NCI-H82 treated with DMSO at 0.1 percent for 48 hours (cell line): ENCODE results near the gene SS18.

Experiments used
- DNase-seq: peaks from one replicate; lab custom pipeline; 2025; ENCODE audit not compliant: unreplicated experiment; lab: John Stamatoyannopoulos, UW

SS18 gene

DNA sequence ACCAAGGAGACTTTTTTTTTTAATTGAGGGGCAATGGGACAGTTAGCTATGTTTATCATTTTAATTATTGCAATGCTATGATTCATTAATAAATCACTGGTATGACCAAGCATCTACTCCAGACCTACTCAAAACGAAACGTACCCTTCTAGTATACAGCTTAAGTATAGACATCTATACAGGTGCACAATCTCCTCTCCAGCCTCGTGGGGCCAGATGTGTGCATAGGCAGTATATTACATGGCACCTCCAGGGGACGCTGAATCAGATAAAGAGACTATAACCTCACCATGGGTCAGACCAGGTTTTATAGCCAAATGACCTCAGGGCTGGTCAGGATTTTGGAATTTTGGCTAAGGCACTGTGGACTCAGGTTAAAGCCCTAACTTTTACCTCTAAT, 86.6 kb downstream of the SS18 start:
- DNase-seq: no peak

DNA sequence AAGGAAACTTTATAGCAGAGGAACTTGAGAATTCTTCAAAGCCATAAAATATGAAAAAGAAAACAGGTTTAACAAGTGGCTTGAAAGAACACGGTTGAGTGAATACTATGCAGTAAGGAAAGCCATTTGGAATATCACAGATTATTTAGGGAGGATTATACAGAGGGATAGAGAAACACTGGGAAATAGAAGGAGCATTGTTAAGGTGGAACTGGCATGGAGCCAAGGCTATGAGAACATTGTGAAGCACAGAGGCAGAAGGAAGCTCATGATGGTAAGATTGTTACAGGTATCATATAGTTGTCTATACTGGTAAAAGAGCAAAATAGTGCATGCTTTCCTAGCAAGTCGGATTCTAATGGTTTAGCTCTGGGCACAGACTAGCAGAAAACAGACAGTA, 87.1 kb downstream of the SS18 start:
- DNase-seq: no peak

DNA sequence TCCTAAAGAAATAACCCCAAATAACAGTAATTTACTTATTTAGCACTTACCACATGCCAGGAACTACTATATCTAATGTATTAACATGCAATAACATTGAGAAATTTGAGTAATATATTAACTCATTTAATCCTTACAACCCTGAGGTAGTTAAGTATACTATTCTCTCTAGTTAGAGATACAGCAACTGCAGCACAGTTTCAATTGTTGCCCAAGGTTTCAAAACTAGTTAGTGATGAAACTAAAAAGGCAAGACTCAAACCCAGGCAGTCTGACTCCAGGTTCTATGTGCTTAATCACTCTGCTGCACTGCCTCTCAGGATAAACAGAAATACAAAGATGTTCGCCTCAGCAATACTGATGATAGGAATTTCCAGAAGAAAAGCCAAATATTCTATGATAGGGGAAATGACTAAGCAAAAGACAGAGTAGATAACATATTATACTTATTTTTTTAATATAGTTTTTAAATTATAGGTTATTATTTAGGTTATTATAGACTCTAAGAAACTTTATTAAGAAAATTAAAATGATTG, 88.0 kb downstream of the SS18 start:
- no peak for DNase-seq

DNA sequence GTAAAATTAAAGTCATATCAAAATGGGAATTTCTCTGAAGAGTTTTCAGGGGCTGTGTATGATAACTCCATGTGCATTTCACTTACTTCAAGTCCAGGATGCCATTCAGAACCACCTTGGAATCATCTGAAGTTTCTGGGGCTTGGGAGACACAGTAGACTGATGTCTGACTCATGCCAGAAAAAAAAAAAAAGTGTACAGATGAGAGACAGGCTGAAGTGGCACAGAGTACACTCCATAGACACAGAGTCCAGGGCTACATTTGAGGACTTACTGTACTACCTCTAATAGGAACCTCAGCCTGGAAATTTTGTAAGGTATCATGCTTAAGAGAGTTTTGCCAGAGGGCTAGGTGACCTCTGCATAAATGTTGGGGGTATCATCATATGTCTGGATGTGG, 92.0 kb downstream of the SS18 start:
- DNase-seq: no peak

DNA sequence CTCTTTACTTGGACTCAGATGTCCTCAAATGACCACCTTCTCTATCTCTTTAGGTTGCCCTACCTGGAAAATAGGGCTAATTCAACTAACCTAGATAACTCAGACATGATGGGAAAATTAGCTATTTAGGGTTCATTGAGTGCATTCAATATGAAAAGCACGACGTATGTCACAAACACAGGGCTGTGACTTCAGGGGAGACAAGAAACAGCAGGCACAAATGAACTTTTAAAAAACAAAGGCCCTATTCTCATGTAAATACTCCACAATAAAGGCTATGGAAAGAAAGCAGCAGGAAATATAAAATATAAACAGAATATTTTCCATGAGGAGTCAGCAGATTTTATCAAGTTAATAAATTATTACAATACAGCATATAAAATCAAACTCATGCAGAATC, 97.8 kb downstream of the SS18 start:
- DNase-seq: no peak

DNA sequence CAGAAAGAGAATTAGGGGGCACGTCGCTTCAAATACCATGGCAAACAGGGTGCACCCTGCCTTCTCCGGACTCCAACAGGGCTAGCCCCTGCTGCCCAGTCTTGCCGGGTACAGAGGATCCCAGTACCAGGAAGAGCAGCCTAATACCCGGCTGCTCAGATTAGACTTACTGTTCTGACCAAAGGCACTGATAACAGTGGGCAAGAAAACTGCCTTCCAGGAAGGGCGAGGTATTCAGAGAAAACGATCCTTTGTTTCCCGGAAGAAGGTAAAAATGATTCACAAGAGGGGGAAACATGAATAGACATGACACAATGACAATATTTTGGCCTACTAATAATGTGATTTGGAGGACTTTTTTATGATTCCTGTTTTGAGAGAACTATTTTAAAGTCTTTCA, 99.9 kb downstream of the SS18 start:
- no peak for DNase-seq

DNA sequence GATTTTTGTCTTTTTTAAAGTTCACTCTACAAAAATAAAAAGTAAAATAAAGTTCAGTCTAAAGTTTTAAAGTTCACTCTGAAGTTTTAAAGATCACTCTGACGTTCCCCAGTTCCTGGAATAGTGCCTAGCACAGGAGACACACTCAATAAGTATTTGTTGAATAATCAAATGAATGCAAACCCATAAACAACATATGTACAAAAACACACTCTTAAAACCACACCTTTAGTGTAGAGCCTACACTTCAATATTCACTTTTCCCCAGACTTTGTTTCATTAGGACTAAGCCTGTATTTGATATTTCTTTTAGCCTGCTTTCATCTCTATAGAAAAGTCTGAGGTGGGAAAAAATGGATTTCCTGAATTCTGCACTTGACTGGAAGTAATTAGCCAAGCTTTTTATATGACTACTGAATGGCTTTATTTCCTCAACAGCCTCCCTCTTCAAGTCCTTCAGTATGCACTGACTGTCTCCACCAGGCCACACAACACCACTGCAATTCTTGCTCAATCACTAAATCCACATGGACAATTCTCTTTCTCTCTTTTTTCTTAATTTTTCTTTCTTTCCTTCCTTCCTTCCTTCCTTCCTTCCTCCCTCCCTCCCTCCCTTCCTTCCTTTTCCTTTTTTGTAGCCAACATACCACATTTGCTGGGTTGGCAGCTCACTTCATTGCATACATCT, 104.6 kb downstream of the SS18 start:
- DNase-seq: no peak

DNA sequence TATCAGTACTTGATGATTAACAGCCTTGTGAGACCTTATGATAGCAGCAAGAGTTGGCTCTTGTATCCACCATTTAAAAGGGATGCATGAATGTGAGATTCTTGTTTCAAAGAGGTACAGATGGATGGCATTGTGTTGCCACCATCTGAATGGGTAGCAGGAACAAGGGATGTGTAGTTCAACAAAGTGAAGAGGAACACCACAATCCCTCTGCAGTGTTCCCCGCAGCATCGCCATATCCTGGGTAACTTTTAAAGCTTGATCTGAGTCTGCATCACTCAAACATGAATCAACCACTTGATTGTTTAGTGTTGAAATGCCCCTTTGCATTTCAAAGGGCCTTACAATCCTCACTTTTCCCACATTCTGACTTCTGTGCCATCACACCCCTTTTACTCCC, 106.7 kb downstream of the SS18 start:
- no peak for DNase-seq

DNA sequence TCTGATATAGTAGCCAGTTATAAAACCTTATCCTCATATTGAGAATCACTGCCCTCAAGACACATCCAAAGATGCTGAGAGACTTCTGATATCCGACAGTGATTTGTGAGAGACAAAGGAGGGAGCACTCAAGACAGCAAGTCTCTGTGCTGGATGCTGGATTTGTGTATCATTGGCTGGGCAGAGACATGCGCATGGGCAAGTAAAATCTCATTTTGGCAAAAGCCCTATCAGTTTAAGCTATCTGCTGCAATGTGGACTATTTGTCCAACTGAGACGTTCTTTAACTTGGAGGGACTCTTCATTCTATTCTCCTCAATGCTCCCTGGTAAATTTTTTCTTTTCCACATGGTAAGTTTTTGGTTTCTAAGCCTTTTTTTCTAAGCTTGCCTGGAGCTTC, 107.5 kb downstream of the SS18 start:
- DNase-seq: no peak

DNA sequence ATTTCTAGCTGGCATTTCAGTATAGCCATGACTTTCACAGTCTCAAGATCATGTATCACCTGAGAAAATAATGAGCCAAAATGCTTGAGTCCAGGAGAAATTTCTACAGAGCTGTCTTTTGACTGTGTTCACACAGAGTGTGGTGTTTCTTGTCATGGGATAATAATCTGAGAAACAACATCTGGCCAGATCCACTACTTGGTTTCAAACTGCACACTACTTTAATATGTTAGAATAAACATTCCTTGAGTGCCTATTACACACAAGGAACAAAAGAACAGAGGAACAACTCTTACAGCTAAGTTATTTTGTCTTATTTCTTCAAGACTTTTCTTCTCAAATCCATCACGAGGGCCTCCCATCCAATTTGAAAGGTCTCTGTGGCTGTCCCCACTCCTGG, 108.3 kb downstream of the SS18 start:
- no peak for DNase-seq

DNA sequence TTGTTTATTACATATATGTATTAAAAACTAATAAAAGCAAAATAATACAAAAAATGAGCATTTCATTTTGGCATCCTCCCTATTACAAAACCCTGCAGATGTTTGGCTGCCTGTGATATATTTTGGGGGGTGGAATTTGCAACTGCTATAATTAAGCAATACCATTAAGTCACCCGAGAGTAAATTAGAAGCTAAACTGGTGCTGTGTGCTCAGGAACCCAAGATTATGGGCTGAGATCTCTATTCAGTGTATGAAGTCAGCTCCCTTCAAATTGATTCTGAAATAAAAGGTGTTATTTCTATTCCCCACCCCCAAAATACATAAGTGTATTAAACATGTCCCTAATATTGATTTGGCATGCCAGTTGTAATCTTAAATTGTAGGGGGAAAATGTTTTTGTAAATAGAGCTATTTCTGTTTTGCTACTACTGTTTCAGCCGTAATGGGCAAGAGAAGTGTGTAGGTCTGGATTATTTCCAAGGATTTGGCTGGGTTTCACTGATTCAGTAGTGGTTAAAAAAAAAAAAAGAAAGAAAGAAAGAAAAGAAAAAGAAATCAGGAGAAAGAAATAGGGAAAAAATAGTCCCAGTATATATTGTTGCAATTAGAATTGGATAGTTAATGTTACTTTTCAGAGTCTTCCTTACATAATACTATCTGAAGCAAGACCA, 110.9 kb downstream of the SS18 start:
- DNase-seq: no peak

DNA sequence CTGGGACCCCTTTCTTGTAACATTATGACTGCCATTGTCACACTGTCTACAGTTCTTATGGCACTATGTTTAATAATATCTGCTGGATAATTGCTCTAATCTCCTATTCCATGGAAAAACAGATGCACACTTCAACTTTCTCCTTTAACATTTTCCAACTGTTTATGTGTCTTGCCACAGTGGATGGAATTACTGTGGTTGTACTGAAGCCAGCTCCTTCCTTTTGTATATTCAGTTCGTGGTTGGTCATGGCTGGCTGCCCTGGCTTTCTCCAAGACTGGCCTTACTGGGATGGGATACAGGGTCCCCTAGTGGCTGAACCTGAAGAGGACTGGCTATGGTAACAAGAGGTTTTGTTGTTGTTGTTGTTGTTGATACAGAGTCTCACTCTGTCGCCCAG, 113.9 kb downstream of the SS18 start:
- no peak for DNase-seq

DNA sequence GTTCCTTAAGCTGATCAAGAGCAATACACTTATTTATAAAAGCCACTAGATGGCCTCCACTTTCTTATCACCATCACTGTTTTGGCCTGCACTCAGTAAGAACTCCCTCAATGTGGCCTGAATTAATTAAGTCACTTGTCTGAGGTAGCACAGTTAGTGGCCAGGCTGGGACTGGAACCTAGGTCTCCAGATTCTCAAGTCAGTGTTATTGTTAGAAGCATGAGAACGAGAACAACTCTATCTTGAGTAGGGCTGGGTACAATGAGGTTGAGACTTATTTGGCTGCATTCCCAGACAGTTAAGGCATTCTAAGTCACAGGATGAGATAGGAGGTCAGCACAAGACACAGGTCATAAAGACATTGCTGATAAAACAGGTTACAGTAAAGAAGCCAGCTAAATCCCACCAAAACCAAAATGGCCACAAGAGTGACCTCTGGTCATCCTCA, 115.8 kb downstream of the SS18 start:
- DNase-seq: no peak
